Stimulated activated memory B cell treated with anti-CD40 and anti-IgM and Interleukin-4, amounts not matched to agents 10 μg/mL and 1 μg/mL and 100 μg/mL, for 72 hours (primary cell): ENCODE measurements around the gene SHCBP1L.
"Not testable (repeated sequence)": the region's sequence is repeated elsewhere in the genome, so short reads cannot be mapped to it uniquely, and the experiment has no call there.

Experiments
- ATAC-seq: fragments of 150-1000 bp; cut with Tn5 transposase; 2 replicates; pipeline ENCODE4 v1.10.0; 2021
- H3K27ac Mint-ChIP-seq: one replicate; pipeline ENCODE4 v1.8.0; 2022; ENCODE audit warnings: mild to moderate bottlenecking, mixed read lengths
- H3K27me3 Mint-ChIP-seq: one replicate; pipeline ENCODE4 v1.8.0; 2022; ENCODE audit warnings: mixed read lengths
- H3K36me3 Mint-ChIP-seq: one replicate; pipeline ENCODE4 v1.8.0; 2022; ENCODE audit warnings: mixed read lengths
- H3K4me1 Mint-ChIP-seq: one replicate; pipeline ENCODE4 v1.8.0; 2022; ENCODE audit warnings: mixed read lengths
- H3K4me3 Mint-ChIP-seq: one replicate; pipeline ENCODE4 v1.8.0; 2022; ENCODE audit warnings: mild to moderate bottlenecking, moderate library complexity, mixed read lengths
- H3K9me3 Mint-ChIP-seq: one replicate; pipeline ENCODE4 v1.8.0; 2022; ENCODE audit warnings: mixed read lengths

SHCBP1L gene

DNA sequence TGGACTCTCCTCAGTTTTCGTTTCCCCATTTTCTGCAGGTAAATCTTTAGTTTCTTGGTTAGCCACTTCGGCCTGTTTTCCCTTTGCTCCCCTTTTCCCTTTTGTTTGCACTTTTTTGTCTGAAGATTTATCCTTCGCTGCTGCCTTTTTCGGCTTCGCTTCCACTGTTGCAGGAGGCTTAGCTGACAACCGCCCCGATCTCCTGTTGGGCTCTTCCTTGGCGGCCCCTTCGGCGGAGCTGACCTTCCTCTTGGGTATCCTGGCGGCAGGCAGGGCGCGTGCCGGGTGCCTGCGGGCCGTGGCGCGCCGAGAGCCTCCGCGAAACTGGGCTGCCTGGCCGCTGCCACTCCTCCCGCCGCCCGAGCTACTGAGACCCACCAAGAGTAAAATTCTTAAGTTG is 10.8 kb downstream of the SHCBP1L start:
- peaks cover 43% of the 10 kb centered on the region for H3K27me3 Mint-ChIP-seq
- H3K4me3 Mint-ChIP-seq, result peak overlapping the region; percentile 56
- ATAC-seq, H3K9me3 Mint-ChIP-seq, H3K36me3 Mint-ChIP-seq, H3K27ac Mint-ChIP-seq, H3K4me1 Mint-ChIP-seq: not testable (repeated sequence)

DNA sequence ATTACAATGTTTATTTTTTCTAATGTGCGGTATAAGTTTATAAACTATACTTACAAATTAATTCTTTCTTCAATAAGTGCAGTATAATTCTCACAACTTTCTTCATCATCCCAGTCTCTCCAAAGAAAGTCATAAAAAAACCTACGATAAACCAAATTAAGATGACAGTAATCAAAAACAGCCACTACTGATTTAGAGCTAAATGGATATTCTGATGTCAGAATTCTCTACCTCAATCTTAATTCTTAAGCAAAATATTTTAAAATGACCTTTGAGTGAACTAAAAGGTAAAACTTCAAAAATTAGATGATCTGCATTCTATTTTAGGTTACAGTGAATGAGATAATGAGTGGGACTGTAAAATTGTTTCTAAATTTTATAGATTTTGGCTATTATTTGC is 13.6 kb downstream of the SHCBP1L start:
- Mint-ChIP-seq H3K4me3 (no peak overlapping the region), H3K27me3 (peaks cover 28% of the 10 kb centered on the region)

DNA sequence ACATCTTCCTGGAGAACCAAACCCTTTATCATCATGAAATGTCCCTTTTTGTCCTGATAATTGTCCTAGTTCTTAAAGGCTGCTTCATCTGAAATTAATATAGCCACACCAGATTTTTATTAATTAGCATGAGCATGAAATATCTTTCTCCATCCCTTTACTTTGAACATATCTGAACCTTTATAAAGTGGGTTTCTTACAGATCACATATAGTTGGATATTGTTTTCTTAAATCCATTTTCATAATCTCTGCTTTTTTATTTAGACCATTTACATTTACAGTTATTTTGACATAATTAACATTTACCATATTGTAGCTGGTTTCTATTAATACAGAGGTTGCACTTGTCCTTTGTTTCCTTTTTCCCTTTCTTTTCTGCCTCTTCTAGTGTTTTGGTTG is 17.2 kb downstream of the SHCBP1L start:
- Mint-ChIP-seq H3K4me3 (no peak overlapping the region), H3K9me3 (peaks cover 8% of the 10 kb centered on the region), H3K27me3 (peaks cover 15% of the 10 kb centered on the region), H3K36me3 (no peaks in the 10 kb centered on the region), H3K4me1 (no peaks in the 10 kb centered on the region), H3K27ac (no peak overlapping the region)
- ATAC-seq, result no peak

More for the DNA sequence above, 13.6 kb downstream of the SHCBP1L start:
- no peak for ATAC-seq
- no peak overlapping the region for H3K27ac Mint-ChIP-seq
- H3K36me3 Mint-ChIP-seq, result no peaks in the 10 kb centered on the region
- peaks cover 6% of the 10 kb centered on the region for H3K4me1 Mint-ChIP-seq
- H3K9me3 Mint-ChIP-seq, result peaks cover 5% of the 10 kb centered on the region

DNA sequence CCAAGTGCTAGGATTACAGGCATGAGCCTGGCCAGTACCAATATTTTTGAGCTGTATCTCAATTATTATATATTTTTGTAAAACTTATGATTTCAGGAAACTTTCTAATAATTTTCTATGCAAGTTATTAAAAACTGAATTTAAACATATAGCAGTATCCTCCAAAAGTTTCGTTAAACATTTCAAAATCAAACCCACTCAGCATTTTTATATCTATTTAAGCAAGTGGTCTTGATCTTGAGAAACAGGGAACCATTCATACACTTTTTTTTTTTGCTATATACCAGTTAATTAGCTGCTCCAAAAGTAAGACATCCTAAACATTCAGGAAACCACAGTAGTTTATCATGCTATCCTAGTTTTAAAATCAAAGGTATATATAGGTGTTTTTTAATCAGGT is 22.0 kb downstream of the SHCBP1L start:
- peaks cover 6% of the 10 kb centered on the region for H3K9me3 Mint-ChIP-seq
- no peak for ATAC-seq
- H3K27ac Mint-ChIP-seq, result no peak overlapping the region
- H3K4me3 Mint-ChIP-seq, result no peak overlapping the region
- H3K4me1 Mint-ChIP-seq, result peaks cover 18% of the 10 kb centered on the region
- H3K27me3 Mint-ChIP-seq, result peaks cover 7% of the 10 kb centered on the region
- H3K36me3 Mint-ChIP-seq, result no peaks in the 10 kb centered on the region

DNA sequence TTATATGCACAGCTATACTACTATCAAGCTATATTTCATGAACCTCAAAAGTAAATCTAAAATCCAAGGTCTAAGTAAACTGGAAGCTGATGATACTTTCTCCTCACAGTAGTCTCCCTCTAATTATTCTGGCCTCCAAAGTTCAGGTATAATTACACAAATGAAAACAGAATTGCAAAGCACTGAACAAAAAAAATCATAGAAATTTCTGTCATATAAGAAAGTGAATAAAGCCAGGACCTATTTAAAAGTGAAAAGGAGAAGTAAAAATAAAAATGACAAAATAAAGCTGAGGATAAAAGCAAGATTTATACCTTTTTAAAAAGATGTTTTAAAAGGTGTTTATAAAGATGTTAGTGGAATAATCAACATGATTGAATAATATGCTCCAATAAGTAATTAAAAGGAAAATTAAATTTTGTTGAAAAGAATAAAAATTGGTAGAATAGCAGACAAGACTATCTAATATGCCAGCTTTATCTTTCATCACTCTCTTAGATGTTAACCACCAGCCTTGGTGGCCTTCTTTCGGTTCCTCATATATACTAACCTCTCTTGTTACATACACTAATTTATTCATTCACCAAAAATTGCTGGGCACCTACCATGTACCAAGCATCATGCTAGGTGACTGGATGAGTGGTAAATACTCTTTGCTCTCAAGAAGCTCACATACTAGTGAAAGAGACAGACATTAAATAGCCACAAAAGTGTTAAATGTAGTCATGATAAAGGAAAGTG is 25.1 kb downstream of the SHCBP1L start:
- Mint-ChIP-seq H3K9me3 (no peaks in the 10 kb centered on the region), H3K4me1 (peaks cover 18% of the 10 kb centered on the region), H3K27me3 (no peaks in the 10 kb centered on the region), H3K4me3 (peak overlapping the region; percentile 21), H3K36me3 (no peaks in the 10 kb centered on the region), H3K27ac (peak overlapping the region; percentile 46)
- ATAC-seq, result peak; percentile 95

DNA sequence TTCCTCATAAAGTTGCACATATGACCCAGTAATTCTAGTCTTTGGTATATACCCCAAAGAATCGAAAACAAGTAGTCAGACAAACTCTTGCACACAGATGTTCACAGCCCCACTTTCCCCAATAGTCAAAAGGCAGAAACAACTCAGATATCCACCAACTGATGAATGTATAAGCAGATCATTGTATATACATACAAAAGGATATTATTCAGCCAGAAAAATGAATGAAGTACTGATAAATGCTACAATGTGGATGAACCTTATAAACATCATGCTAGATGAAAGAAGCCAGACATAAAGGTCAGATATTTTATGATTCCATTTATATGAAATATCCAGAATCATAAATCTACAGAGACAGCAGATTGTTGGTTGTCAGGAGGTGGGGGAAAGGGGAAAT is 27.3 kb downstream of the SHCBP1L start:
- H3K27ac Mint-ChIP-seq, result no peak overlapping the region
- H3K27me3 Mint-ChIP-seq, result no peaks in the 10 kb centered on the region

DNA sequence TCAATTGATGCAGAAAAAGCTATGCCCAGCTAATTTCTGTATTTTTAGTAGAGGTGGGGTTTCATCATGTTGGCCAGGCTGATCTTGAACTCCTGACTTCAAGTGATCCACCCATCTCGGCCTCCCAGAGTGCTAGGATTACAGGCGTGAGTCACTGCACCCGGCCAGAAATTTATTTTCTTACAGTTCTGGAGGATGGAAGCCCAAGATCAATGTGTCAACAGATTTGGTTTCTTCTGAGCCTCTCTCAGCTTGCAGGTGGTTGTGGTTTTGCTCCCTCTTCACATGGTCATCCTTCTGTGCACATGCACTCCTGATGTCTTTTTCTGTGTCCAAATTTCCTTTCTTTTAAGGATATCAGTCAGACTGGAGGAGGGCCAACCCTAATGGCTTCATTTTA is 35.6 kb downstream of the SHCBP1L start:
- H3K4me3 Mint-ChIP-seq, result no peak overlapping the region
- no peak for ATAC-seq
- H3K36me3 Mint-ChIP-seq, result no peaks in the 10 kb centered on the region
- no peak overlapping the region for H3K27ac Mint-ChIP-seq
- H3K27me3 Mint-ChIP-seq, result peaks cover 20% of the 10 kb centered on the region
- no peaks in the 10 kb centered on the region for H3K4me1 Mint-ChIP-seq
- no peaks in the 10 kb centered on the region for H3K9me3 Mint-ChIP-seq

More for the DNA sequence above, 27.3 kb downstream of the SHCBP1L start:
- H3K9me3 Mint-ChIP-seq, result no peaks in the 10 kb centered on the region
- H3K4me1 Mint-ChIP-seq, result peaks cover 18% of the 10 kb centered on the region
- H3K36me3 Mint-ChIP-seq, result no peaks in the 10 kb centered on the region
- no peak for ATAC-seq
- no peak overlapping the region for H3K4me3 Mint-ChIP-seq

GRCh38 chr1:182913401-182913800 is 39.6 kb downstream of the SHCBP1L start:
- Mint-ChIP-seq H3K36me3 (no peaks in the 10 kb centered on the region), H3K9me3 (peaks cover 6% of the 10 kb centered on the region), H3K27me3 (peaks cover 20% of the 10 kb centered on the region), H3K4me3 (no peak overlapping the region), H3K27ac (no peak overlapping the region), H3K4me1 (no peaks in the 10 kb centered on the region)
- ATAC-seq, result no peak

GRCh38 chr1:182910143-182910542 is 42.8 kb downstream of the SHCBP1L start:
- Mint-ChIP-seq H3K27ac (no peak overlapping the region), H3K4me1 (no peaks in the 10 kb centered on the region), H3K9me3 (peaks cover 6% of the 10 kb centered on the region), H3K4me3 (no peak overlapping the region), H3K36me3 (no peaks in the 10 kb centered on the region), H3K27me3 (no peaks in the 10 kb centered on the region)
- ATAC-seq, result no peak

- H3K4me1 Mint-ChIP-seq, result no peaks in the 10 kb centered on the region
- no peaks in the 10 kb centered on the region for H3K27me3 Mint-ChIP-seq
- ATAC-seq, result no peak
- no peak overlapping the region for H3K27ac Mint-ChIP-seq
- H3K4me3 Mint-ChIP-seq, result no peak overlapping the region
- peaks cover 6% of the 10 kb centered on the region for H3K9me3 Mint-ChIP-seq
- no peaks in the 10 kb centered on the region for H3K36me3 Mint-ChIP-seq
Measured at GRCh38 chr1:182909578-182909977, 43.4 kb downstream of the SHCBP1L start.

GRCh38 chr1:182905321-182905720 is 47.6 kb downstream of the SHCBP1L start:
- no peak overlapping the region for H3K27ac Mint-ChIP-seq
- H3K4me3 Mint-ChIP-seq, result no peak overlapping the region
- ATAC-seq, result no peak
- no peaks in the 10 kb centered on the region for H3K4me1 Mint-ChIP-seq
- H3K36me3 Mint-ChIP-seq, result no peaks in the 10 kb centered on the region
- H3K27me3 Mint-ChIP-seq, result no peaks in the 10 kb centered on the region
- no peaks in the 10 kb centered on the region for H3K9me3 Mint-ChIP-seq

GRCh38 chr1:182901946-182902345 is 51.0 kb downstream of the SHCBP1L start:
- not testable (repeated sequence) for ATAC-seq, H3K4me3 Mint-ChIP-seq, H3K4me1 Mint-ChIP-seq, H3K9me3 Mint-ChIP-seq, H3K36me3 Mint-ChIP-seq, H3K27ac Mint-ChIP-seq, H3K27me3 Mint-ChIP-seq

DNA sequence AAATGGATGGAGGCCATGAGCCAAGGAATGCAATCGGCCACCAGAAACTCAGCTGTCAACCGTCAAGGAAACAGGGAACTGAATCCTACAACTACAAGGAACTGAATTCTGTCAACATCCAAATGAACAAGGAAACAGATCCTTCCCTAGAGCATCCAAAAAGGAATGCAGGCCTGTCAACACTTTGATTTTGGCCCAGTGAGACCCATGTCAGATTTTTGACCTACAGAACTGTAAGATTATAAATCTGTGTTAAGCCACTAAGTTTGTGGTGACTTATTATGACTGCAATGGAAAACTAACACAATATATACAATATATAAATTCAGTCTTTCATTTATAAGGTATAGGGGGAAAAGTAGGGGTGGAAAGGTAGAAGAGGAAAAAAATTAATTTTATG is 55.3 kb downstream of the SHCBP1L start:
- H3K36me3 Mint-ChIP-seq, result no peaks in the 10 kb centered on the region
- H3K4me1 Mint-ChIP-seq, result no peaks in the 10 kb centered on the region
- no peak for ATAC-seq
- no peak overlapping the region for H3K27ac Mint-ChIP-seq
- peaks cover 2% of the 10 kb centered on the region for H3K9me3 Mint-ChIP-seq
- H3K4me3 Mint-ChIP-seq, result no peak overlapping the region
- H3K27me3 Mint-ChIP-seq, result no peaks in the 10 kb centered on the region

GRCh38 chr1:182890927-182891610 is 61.9 kb downstream of the SHCBP1L start:
- Mint-ChIP-seq H3K9me3 (peaks cover 8% of the 10 kb centered on the region), H3K4me1 (peaks cover 7% of the 10 kb centered on the region), H3K4me3 (no peak overlapping the region), H3K36me3 (peaks cover 33% of the 10 kb centered on the region), H3K27me3 (no peaks in the 10 kb centered on the region), H3K27ac (no peak overlapping the region)
- ATAC-seq, result peak; percentile 16

DNA sequence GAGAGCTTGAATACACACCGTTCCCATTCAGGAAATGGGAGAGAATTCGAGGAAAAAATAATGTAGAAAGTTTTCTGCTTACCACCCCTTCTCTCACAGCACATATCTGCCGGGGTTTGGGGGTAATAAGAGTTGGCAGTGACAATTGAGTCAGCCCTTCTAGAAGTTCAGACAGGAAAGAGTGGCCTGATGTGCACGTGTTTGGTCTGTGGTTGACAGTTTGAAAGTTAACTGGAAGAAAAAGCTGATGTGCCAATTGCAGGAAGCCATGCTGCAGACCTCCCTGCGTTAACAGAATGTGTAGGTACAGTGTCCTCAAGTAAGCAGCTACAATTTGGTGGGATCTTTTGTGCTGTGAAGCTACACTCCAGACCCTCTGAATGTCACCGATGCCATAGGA is 63.0 kb downstream of the SHCBP1L start:
- peaks cover 44% of the 10 kb centered on the region for H3K36me3 Mint-ChIP-seq
- H3K27ac Mint-ChIP-seq, result no peak overlapping the region
- ATAC-seq, result peak; percentile 36
- no peak overlapping the region for H3K4me3 Mint-ChIP-seq
- H3K4me1 Mint-ChIP-seq, result peaks cover 7% of the 10 kb centered on the region
- peaks cover 8% of the 10 kb centered on the region for H3K9me3 Mint-ChIP-seq
- H3K27me3 Mint-ChIP-seq, result no peaks in the 10 kb centered on the region
